Activated CD4-positive, alpha-beta T cell treated with anti-CD3 and anti-CD28 coated beads, Interleukin-2, amount 10 ng/mL, durations not matched to agents 24 days and 14 days (primary cell): ENCODE results near the gene LDLRAP1. TPM values are rescaled to one million over a fixed set of nuclear protein-coding genes. Genes with fewer than 3 reads are reported as not detected.
"Not testable (repeated sequence)": the region's sequence is repeated elsewhere in the genome, so short reads cannot be mapped to it uniquely, and the experiment has no call there.

Experiments
- DNase-seq: peaks from one replicate; pipeline ENCODE4 v3.0.0; 2022
- H3K27ac Mint-ChIP-seq: one replicate; pipeline ENCODE4 v1.8.0; 2022; ENCODE audit warnings: mild to moderate bottlenecking, mixed read lengths
- H3K27me3 Mint-ChIP-seq: one replicate; pipeline ENCODE4 v1.8.0; 2022; ENCODE audit warnings: mixed read lengths
- H3K36me3 Mint-ChIP-seq: one replicate; pipeline ENCODE4 v1.8.0; 2022; ENCODE audit warnings: low read depth, mild to moderate bottlenecking, mixed read lengths
- H3K4me1 Mint-ChIP-seq: one replicate; pipeline ENCODE4 v1.8.0; 2021; ENCODE audit warnings: mixed read lengths
- H3K4me3 Mint-ChIP-seq: one replicate; pipeline ENCODE4 v1.8.0; 2022; ENCODE audit warnings: mild to moderate bottlenecking, moderate library complexity, mixed read lengths
- H3K9me3 Mint-ChIP-seq: one replicate; pipeline ENCODE4 v1.8.0; 2021; ENCODE audit warnings: mixed read lengths
- intact Hi-C: fragments of 100-400 bp; cut with micrococcal nuclease; formaldehyde crosslinking; loops from one replicate; pipeline ENCODE4 v1.15.1; 2023
- total RNA-seq: library from RNA; stranded (reverse); gene quantifications from 2 replicates; pipeline ENCODE4 v1.2.3, GENCODE V29; 2022

The LDLRAP1 gene
- total RNA-seq, 1 donor from 2014 or later, result 6.1 TPM

- no peaks in the 10 kb centered on the region for H3K9me3 Mint-ChIP-seq
- no peaks in the 10 kb centered on the region for H3K36me3 Mint-ChIP-seq
- no peak for DNase-seq
- peaks cover 2% of the 10 kb centered on the region for H3K27me3 Mint-ChIP-seq
- no peak overlapping the region for H3K4me3 Mint-ChIP-seq
- H3K4me1 Mint-ChIP-seq, result peaks cover 1% of the 10 kb centered on the region
- no peak overlapping the region for H3K27ac Mint-ChIP-seq
- intact Hi-C loops, result no loop called here
Observed at GRCh38 chr1:25576459-25577133, 33.2 kb downstream of the LDLRAP1 start.

GRCh38 chr1:25577134-25577920, 33.9 kb downstream of the LDLRAP1 start:
- DNase-seq, result no peak
- intact Hi-C loops, result no loop called here
- no peak overlapping the region for H3K27ac Mint-ChIP-seq
- H3K4me3 Mint-ChIP-seq, result no peak overlapping the region
- peaks cover 2% of the 10 kb centered on the region for H3K27me3 Mint-ChIP-seq
- no peaks in the 10 kb centered on the region for H3K9me3 Mint-ChIP-seq
- peaks cover 1% of the 10 kb centered on the region for H3K4me1 Mint-ChIP-seq
- H3K36me3 Mint-ChIP-seq, result no peaks in the 10 kb centered on the region

DNA sequence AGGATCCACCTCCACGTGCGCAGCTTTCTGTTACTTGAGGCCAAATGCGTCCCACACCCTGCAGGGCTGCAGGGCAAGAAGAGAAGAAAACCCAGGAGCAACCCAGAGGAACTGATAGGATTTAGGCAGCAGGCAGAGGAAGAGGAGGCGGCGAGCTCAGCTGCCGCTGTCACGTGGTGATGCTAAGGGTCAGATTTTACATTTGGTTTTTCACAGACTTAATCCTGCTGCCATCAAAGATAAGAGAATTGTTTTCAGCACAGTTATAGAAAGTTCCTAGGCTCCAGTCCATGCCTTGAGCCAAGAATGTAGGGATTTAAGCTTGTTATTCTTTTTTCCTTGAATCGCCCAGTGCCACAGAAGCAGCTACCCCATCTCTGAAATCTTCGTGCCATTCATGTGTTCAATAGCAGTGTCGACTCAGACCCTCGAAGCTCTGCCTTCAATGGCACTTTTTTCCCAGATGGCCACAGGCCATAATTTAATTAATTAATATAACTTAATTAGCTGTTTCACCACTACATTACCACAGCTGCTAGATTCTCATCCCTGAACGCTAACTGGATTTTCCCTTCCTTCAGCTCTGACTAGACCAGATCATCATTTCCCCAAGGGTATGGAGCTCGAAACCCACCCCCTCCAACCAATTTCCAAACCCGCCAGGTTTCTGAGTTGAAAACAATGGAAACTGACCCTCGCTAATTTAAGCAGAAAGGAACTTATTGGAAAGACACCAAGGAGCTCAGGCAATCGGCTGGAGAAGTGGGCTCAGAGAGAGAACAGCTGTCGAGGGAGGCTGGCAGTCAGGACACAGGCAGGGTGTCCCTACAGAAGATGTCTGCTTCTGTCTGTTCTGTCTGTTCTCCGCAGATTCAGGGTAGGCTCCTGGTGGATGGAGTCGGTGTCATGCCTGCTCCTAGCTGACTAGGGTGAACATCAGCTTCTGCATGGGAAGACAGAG, 36.2 kb downstream of the LDLRAP1 start:
- Mint-ChIP-seq H3K9me3 (no peaks in the 10 kb centered on the region), H3K27ac (no peak overlapping the region), H3K36me3 (no peaks in the 10 kb centered on the region), H3K4me1 (no peaks in the 10 kb centered on the region), H3K4me3 (no peak overlapping the region), H3K27me3 (peaks cover 10% of the 10 kb centered on the region)
- intact Hi-C loops, result no loop called here
- no peak for DNase-seq

DNA sequence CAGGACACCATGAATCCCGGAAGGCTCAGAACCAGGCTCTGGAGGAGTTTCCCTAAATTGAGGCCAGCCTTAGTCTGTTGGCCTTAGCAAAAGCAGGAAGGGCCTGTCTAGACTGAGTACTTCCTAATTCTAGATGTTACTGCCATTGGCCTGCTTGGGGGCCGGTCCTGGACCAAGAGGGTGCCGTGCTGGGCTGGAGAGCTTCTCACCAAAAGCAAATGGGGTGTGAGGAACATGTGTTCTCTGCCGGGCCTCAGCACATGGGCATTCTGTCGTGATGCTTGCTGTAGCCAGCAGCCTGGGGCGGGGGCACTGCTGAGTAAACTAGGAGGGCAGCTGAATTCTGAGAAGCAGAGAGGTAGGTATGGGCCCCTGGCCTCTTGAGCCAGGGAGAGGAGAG, 37.5 kb downstream of the LDLRAP1 start:
- Mint-ChIP-seq H3K4me1 (no peaks in the 10 kb centered on the region), H3K27me3 (peaks cover 15% of the 10 kb centered on the region)

DNA sequence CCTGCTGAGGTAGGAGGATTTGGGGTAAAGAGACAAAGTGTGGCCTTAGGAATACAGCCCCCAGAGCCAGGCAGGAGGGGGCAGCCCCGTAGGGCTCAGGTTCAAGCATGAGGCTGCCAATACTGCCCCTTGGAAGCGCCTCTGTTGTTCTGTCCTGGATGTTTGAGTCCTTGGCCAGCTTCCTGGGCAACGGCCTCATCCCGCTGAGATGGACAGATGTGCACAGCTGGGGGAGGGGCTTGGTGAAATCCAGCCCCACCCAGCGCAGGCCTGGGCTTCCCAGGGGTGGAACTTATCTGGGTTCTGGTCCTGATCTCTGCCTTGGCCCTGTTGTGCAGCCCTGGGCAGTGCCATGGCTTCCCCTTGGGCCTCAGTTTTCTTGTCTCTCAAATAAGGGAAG, 38.4 kb downstream of the LDLRAP1 start:
- no peaks in the 10 kb centered on the region for H3K9me3 Mint-ChIP-seq
- no peak overlapping the region for H3K27ac Mint-ChIP-seq

More for the DNA sequence above, 37.5 kb downstream of the LDLRAP1 start:
- intact Hi-C loops, result no loop called here
- H3K36me3 Mint-ChIP-seq, result no peaks in the 10 kb centered on the region
- H3K27ac Mint-ChIP-seq, result no peak overlapping the region
- no peak overlapping the region for H3K4me3 Mint-ChIP-seq
- no peak for DNase-seq
- H3K9me3 Mint-ChIP-seq, result no peaks in the 10 kb centered on the region

DNA sequence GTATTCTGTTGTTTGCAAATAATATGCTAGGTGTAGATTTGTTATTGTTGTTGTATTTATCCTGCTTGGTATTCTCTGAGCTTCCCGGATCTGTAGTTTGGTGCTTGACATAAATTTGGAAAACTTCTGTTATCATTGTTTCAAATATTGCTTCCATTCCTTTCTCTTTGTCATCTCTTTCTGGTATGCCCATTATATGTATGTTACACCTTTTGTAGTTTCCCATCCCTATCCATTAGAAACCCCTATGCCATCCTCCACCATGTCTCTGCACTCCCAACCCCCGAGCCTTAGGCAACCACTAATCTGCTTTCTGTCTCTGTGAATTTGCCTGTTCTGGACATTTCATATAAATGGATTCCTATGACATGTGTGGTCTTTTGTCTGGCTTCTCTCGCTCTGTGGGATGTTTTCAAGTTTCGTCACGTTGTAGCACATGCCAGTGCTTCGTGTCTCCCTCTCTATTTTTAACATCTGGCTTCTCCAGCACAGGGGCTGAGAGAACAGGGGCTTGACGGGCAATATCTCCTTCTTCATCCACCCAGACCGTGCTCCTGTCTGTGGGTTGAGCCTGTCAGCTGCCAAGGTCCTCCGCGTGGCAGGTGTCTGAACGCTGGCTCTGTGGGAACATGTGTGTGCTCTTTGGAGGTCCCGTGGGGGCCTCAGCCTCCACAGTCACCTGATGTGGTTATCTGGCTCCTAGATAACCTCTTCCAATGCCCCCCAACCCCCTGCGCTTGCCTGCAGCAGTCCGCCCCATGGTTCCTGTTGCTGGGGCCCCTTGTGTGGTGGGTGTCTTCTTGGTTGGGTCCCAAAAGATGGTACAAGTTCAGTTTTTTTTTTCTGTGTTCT, 40.3 kb downstream of the LDLRAP1 start:
- DNase-seq, result no peak

More for the DNA sequence above, 38.4 kb downstream of the LDLRAP1 start:
- Mint-ChIP-seq H3K4me1 (no peaks in the 10 kb centered on the region), H3K27me3 (peaks cover 15% of the 10 kb centered on the region), H3K36me3 (no peaks in the 10 kb centered on the region), H3K4me3 (no peak overlapping the region)
- intact Hi-C loops, result no loop called here
- DNase-seq, result no peak

DNA sequence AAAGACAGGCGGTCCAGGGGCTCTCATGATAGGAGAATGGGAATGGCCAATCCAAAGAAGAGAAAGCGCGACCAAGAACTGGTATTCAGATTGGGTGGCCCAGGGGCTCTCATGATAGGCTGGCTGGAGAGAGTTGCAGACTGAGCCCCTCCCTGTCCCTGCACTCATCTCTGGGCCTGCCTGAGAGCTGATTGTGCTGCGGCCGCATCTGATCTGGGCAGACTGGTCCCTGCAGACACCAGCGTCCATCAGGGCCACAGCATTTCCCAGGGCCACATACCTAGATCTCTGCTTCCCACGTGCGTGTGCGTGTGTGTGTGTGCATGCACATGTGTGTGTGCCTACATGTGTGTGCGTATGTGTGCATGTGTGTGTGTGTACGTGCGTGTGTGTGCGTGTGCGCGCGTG, 42.8 kb downstream of the LDLRAP1 start:
- Mint-ChIP-seq H3K36me3 (no peaks in the 10 kb centered on the region), H3K4me1 (no peaks in the 10 kb centered on the region), H3K27me3 (peaks cover 29% of the 10 kb centered on the region), H3K27ac (no peak overlapping the region), H3K9me3 (no peaks in the 10 kb centered on the region), H3K4me3 (no peak overlapping the region)
- no peak for DNase-seq
- intact Hi-C loops, result no loop called here

More for the DNA sequence above, 40.3 kb downstream of the LDLRAP1 start:
- intact Hi-C loops, result no loop called here
- H3K36me3 Mint-ChIP-seq, result no peaks in the 10 kb centered on the region
- peaks cover 20% of the 10 kb centered on the region for H3K27me3 Mint-ChIP-seq
- H3K4me3 Mint-ChIP-seq, result no peak overlapping the region
- no peak overlapping the region for H3K27ac Mint-ChIP-seq
- no peaks in the 10 kb centered on the region for H3K4me1 Mint-ChIP-seq
- no peaks in the 10 kb centered on the region for H3K9me3 Mint-ChIP-seq

DNA sequence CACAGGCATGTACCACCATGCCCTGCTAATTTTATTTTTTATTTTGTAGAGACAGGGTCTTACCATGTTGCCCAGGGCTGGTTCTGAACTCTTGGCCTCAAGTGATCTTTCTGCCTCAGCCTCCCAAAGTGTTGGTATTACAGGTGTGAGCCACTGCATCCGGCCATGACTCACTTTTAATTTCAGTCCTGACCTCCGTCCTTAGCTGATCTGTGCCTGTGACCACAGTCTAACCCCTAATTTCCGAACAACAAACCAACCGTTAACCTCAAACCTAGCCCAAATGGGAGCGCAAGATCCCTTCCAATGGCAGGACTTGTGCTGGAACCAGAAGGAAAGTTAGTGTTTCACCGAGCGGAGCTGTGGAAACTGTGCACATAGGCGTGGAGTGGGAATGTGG, 43.9 kb downstream of the LDLRAP1 start:
- Mint-ChIP-seq H3K27ac (no peak overlapping the region), H3K4me1 (no peaks in the 10 kb centered on the region), H3K4me3 (no peak overlapping the region), H3K27me3 (peaks cover 29% of the 10 kb centered on the region), H3K9me3 (no peaks in the 10 kb centered on the region), H3K36me3 (no peaks in the 10 kb centered on the region)
- intact Hi-C loops, result no loop called here
- DNase-seq, result no peak

GRCh38 chr1:25588224-25588623, 44.8 kb downstream of the LDLRAP1 start:
- peaks cover 29% of the 10 kb centered on the region for H3K27me3 Mint-ChIP-seq
- H3K27ac Mint-ChIP-seq, result not testable (repeated sequence)

GRCh38 chr1:25588786-25589185, 45.4 kb downstream of the LDLRAP1 start:
- H3K36me3 Mint-ChIP-seq, DNase-seq, H3K4me1 Mint-ChIP-seq, H3K4me3 Mint-ChIP-seq, H3K27ac Mint-ChIP-seq, H3K9me3 Mint-ChIP-seq, intact Hi-C loops: not testable (repeated sequence)
- peaks cover 26% of the 10 kb centered on the region for H3K27me3 Mint-ChIP-seq

More at GRCh38 chr1:25588224-25588623, 44.8 kb downstream of the LDLRAP1 start:
- H3K9me3 Mint-ChIP-seq, H3K4me3 Mint-ChIP-seq, DNase-seq, H3K4me1 Mint-ChIP-seq, H3K36me3 Mint-ChIP-seq, intact Hi-C loops: not testable (repeated sequence)

GRCh38 chr1:25590096-25590824, 46.9 kb downstream of the LDLRAP1 start:
- Mint-ChIP-seq H3K36me3 (no peaks in the 10 kb centered on the region), H3K27me3 (peaks cover 26% of the 10 kb centered on the region), H3K27ac (no peak overlapping the region), H3K4me3 (no peak overlapping the region), H3K9me3 (peaks cover 5% of the 10 kb centered on the region), H3K4me1 (no peaks in the 10 kb centered on the region)
- intact Hi-C loops, result no loop called here
- DNase-seq, result no peak

GRCh38 chr1:25593861-25594260, 50.5 kb downstream of the LDLRAP1 start:
- H3K27ac Mint-ChIP-seq, result no peak overlapping the region

More at GRCh38 chr1:25593861-25594260, 50.5 kb downstream of the LDLRAP1 start:
- Mint-ChIP-seq H3K9me3 (peaks cover 5% of the 10 kb centered on the region), H3K27me3 (peaks cover 32% of the 10 kb centered on the region), H3K4me3 (no peak overlapping the region), H3K36me3 (no peaks in the 10 kb centered on the region), H3K4me1 (no peaks in the 10 kb centered on the region)
- intact Hi-C loops, result no loop called here
- DNase-seq, result no peak
